Sigmoid colon (tissue), 4 donors: ENCODE results near the gene OR10R2.

Experiments used
- EP300 ChIP-seq, 4 donors: sonication (generic); formaldehyde crosslinking; IDR thresholded peaks; one replicate each; pipeline ENCODE4 v1.6.1; 2017; ENCODE audit warnings: antibody characterized with exemption in 4 of 4
- POLR2AphosphoS5 ChIP-seq, 4 donors: sonication (generic); formaldehyde crosslinking; IDR thresholded peaks; one replicate each; pipeline ENCODE4 v1.6.1; 2017; ENCODE audit warnings: antibody characterized with exemption in 4 of 4

DNA sequence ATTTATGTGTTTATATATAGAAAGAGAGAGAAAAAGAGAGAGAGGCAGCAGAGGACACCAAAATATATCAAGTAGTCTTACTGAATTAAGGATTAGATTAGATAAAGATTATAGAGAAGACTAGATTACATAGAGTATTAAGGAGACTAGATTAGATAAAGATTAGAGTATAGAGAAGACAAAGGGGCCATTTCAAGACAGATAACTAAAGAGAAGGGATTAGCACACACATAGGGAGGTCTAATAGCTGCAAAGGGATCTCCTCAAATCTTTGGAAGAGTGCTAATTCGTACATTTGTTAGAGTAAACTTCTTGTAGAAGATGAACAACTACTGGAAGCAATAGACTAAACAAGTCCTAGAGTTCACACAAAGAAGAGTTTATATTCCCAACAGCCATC is 48.0 kb downstream of the OR10R2 start:
- no peak for TF ChIP-seq EP300 (IDR thresholded peaks at IDR 0.05)
- no peak for TF ChIP-seq POLR2AphosphoS5 (IDR thresholded peaks at IDR 0.05)
